ENCODE results near the gene ERVH48-1. TPM values are rescaled to one million over a fixed set of nuclear protein-coding genes. Genes with fewer than 3 reads are reported as not detected.
"Not testable (repeated sequence)": the region's sequence is repeated elsewhere in the genome, so short reads cannot be mapped to it uniquely, and the experiment has no call there.

The ERVH48-1 gene
- total RNA-seq, 2 experiments from 2014 or later: 0.91 to 1.4 TPM

- H3K9me3 Mint-ChIP-seq (ENCODE audit: low read depth); H3K4me3 Mint-ChIP-seq; H3K4me1 Mint-ChIP-seq; H3K27ac Mint-ChIP-seq; DNase-seq; H3K27me3 Mint-ChIP-seq; POLR2A ChIA-PET; ATAC-seq; H3K36me3 Mint-ChIP-seq (ENCODE audit: low read depth): not testable (repeated sequence)
- CTCF ChIA-PET: interaction anchor here (1.2 kb wide), 1 partner anchor 10 kb away, joined by 4 read pairs; no protein-coding TSS in a partner anchor
- intact Hi-C loops (cut with DNase I, micrococcal nuclease): loop anchor here in 1 of 2 experiments (5.0 kb wide), 1 partner anchor 860 kb away; no protein-coding TSS in a partner anchor
Observed at GRCh38 chr21:42937034-42937940, 11.9 kb upstream of the ERVH48-1 start.

- DNase-seq; H3K27me3 Mint-ChIP-seq; H3K4me3 Mint-ChIP-seq; H3K4me1 Mint-ChIP-seq; H3K9me3 Mint-ChIP-seq (ENCODE audit: low read depth); H3K36me3 Mint-ChIP-seq (ENCODE audit: low read depth); ATAC-seq; POLR2A ChIA-PET; H3K27ac Mint-ChIP-seq: not testable (repeated sequence)
- intact Hi-C loops (cut with DNase I, micrococcal nuclease): loop anchor here in 1 of 2 experiments (5.0 kb wide), 1 partner anchor 859 kb away; no protein-coding TSS in a partner anchor
- CTCF ChIA-PET: interaction anchor here (0.6 kb wide), 1 partner anchor 29 kb away, joined by 4 read pairs; no protein-coding TSS in a partner anchor
Observed at GRCh38 chr21:42936360-42936759, 10.9 kb upstream of the ERVH48-1 start.

- H3K27ac Mint-ChIP-seq; H3K27me3 Mint-ChIP-seq; H3K4me3 Mint-ChIP-seq; DNase-seq; CTCF ChIA-PET; H3K4me1 Mint-ChIP-seq; ATAC-seq; POLR2A ChIA-PET; H3K9me3 Mint-ChIP-seq (ENCODE audit: low read depth); intact Hi-C loops (cut with DNase I, micrococcal nuclease); H3K36me3 Mint-ChIP-seq (ENCODE audit: low read depth): not testable (repeated sequence)
Observed at GRCh38 chr21:42933973-42934372, 8.5 kb upstream of the ERVH48-1 start.

GRCh38 chr21:42933137-42933970, 7.9 kb upstream of the ERVH48-1 start:
- H3K27ac Mint-ChIP-seq; H3K36me3 Mint-ChIP-seq (ENCODE audit: low read depth); ATAC-seq; CTCF ChIA-PET; H3K4me1 Mint-ChIP-seq; DNase-seq; intact Hi-C loops (cut with DNase I, micrococcal nuclease); H3K9me3 Mint-ChIP-seq (ENCODE audit: low read depth); H3K4me3 Mint-ChIP-seq; H3K27me3 Mint-ChIP-seq: not testable (repeated sequence)
- POLR2A ChIA-PET: interaction anchor here (0.7 kb wide), 1 partner anchor 60 kb away, joined by 3 read pairs; no protein-coding TSS in a partner anchor

- H3K9me3 Mint-ChIP-seq (ENCODE audit: low read depth); H3K27ac Mint-ChIP-seq; DNase-seq; H3K4me3 Mint-ChIP-seq; CTCF ChIA-PET; H3K27me3 Mint-ChIP-seq; H3K36me3 Mint-ChIP-seq (ENCODE audit: low read depth); H3K4me1 Mint-ChIP-seq; intact Hi-C loops (cut with DNase I, micrococcal nuclease); ATAC-seq: not testable (repeated sequence)
- POLR2A ChIA-PET: interaction anchor here (0.7 kb wide), 1 partner anchor 60 kb away, joined by 3 read pairs; no protein-coding TSS in a partner anchor
Observed at GRCh38 chr21:42932378-42933136, 7.1 kb upstream of the ERVH48-1 start.

GRCh38 chr21:42931560-42932235, 6.3 kb upstream of the ERVH48-1 start:
- CTCF ChIA-PET: no interaction called here
- H3K27ac Mint-ChIP-seq: no peak overlapping the region
- no peaks in the 10 kb centered on the region for H3K27me3 Mint-ChIP-seq
- H3K4me3 Mint-ChIP-seq: no peak overlapping the region
- POLR2A ChIA-PET: no interaction called here
- no peaks in the 10 kb centered on the region for H3K9me3 Mint-ChIP-seq (ENCODE audit: low read depth)
- DNase-seq (no peak), ATAC-seq (no peak)
- intact Hi-C loops (cut with DNase I, micrococcal nuclease): no loop called here
- H3K4me1 Mint-ChIP-seq: no peaks in the 10 kb centered on the region
- H3K36me3 Mint-ChIP-seq (ENCODE audit: low read depth): no peaks in the 10 kb centered on the region

GRCh38 chr21:42929969-42930368, 4.5 kb upstream of the ERVH48-1 start:
- H3K36me3 Mint-ChIP-seq (ENCODE audit: low read depth): no peaks in the 10 kb centered on the region
- POLR2A ChIA-PET: no interaction called here
- no peak for ATAC-seq
- H3K27me3 Mint-ChIP-seq: no peaks in the 10 kb centered on the region
- no peak for DNase-seq
- CTCF ChIA-PET: no interaction called here
- intact Hi-C loops (cut with DNase I, micrococcal nuclease): no loop called here
- H3K4me3 Mint-ChIP-seq: no peak overlapping the region
- H3K27ac Mint-ChIP-seq: no peak overlapping the region
- no peaks in the 10 kb centered on the region for H3K9me3 Mint-ChIP-seq (ENCODE audit: low read depth)
- H3K4me1 Mint-ChIP-seq: peaks cover 8% of the 10 kb centered on the region

- H3K27ac Mint-ChIP-seq; H3K36me3 Mint-ChIP-seq (ENCODE audit: low read depth); POLR2A ChIA-PET; DNase-seq; H3K9me3 Mint-ChIP-seq (ENCODE audit: low read depth); intact Hi-C loops (cut with DNase I, micrococcal nuclease); H3K4me3 Mint-ChIP-seq; H3K27me3 Mint-ChIP-seq; ATAC-seq: not testable (repeated sequence)
- CTCF ChIA-PET: interaction anchor here (0.6 to 1.7 kb wide), 2 partner anchors 10 to 50 kb away, joined by 3 to 4 read pairs; no protein-coding TSS in a partner anchor
- peaks cover 24% of the 10 kb centered on the region for H3K4me1 Mint-ChIP-seq
Observed at GRCh38 chr21:42927474-42928200, 2.2 kb upstream of the ERVH48-1 start.

GRCh38 chr21:42924433-42924751, 1.0 kb downstream of the ERVH48-1 start:
- peak; percentile 4 for ATAC-seq
- peaks cover 24% of the 10 kb centered on the region for H3K4me1 Mint-ChIP-seq
- no peaks in the 10 kb centered on the region for H3K9me3 Mint-ChIP-seq (ENCODE audit: low read depth)
- intact Hi-C loops (cut with DNase I, micrococcal nuclease): loop anchor here (1.0 to 5.0 kb wide), 5 partner anchors 31 to 723 kb away; partner anchors contain the start of genes PKNOX1 (in 2 of the 2) and NDUFV3 (in 1 of the 2)
- H3K36me3 Mint-ChIP-seq (ENCODE audit: low read depth): no peaks in the 10 kb centered on the region
- peak overlapping the region; percentile 79 for H3K27ac Mint-ChIP-seq
- no peak for DNase-seq
- no peaks in the 10 kb centered on the region for H3K27me3 Mint-ChIP-seq
- H3K4me3 Mint-ChIP-seq: peak overlapping the region; percentile 52
- ChIA-PET CTCF (no interaction called here), POLR2A (no interaction called here)
